Transverse colon (tissue), 4 donors: ENCODE results near the gene NUDT22. TPM values are rescaled to one million over a fixed set of nuclear protein-coding genes. Genes with fewer than 3 reads are reported as not detected.

Experiments
- DNase-seq: peaks from one replicate; pipeline ENCODE4 v3.0.0-alpha.2; 2019
- H3K27ac ChIP-seq, 4 donors: fragments of 200-600 bp; sonication (generic); 2 replicates each; pipeline ENCODE4 v1.5.1; 2016 to 2018; ENCODE audit warnings: inconsistent platforms in 4 of 4
- H3K27me3 ChIP-seq: fragments of 200-600 bp; sonication (generic); 2 replicates; pipeline ENCODE4 v1.5.1; 2017; ENCODE audit warnings: inconsistent platforms
- H3K36me3 ChIP-seq, 4 donors: fragments of 200-600 bp; sonication (generic); 2 replicates each; pipeline ENCODE4 v1.5.1; 2017 to 2019; ENCODE audit warnings: inconsistent platforms in 4 of 4
- H3K4me1 ChIP-seq, 4 donors: fragments of 200-600 bp; sonication (generic); 2 replicates each; pipeline ENCODE4 v1.5.1; 2017 to 2020; ENCODE audit warnings: inconsistent platforms in 4 of 4
- H3K4me3 ChIP-seq, 4 donors: fragments of 200-600 bp; sonication (generic); 1 replicate in 1 of 4; 2 replicates in 3 of 4; pipeline versions ENCODE4 v1.5.1 to v1.6.1; 2017 to 2019; ENCODE audit warnings: inconsistent platforms in 4 of 4
- H3K9me3 ChIP-seq, 2 donors: fragments of 200-600 bp; sonication (generic); 2 replicates each; pipeline ENCODE4 v1.5.1; 2017 to 2019; ENCODE audit warnings: inconsistent platforms in 2 of 2
- EP300 ChIP-seq: sonication (generic); formaldehyde crosslinking; IDR thresholded peaks from one replicate; pipeline ENCODE4 v1.6.1; 2017; ENCODE audit warnings: antibody characterized with exemption, low read depth
- POLR2A ChIP-seq: fragments of 450-650 bp; IDR thresholded peaks from one replicate; pipeline ENCODE4 v1.6.1; 2016; ENCODE audit warnings: antibody characterized with exemption, mild to moderate bottlenecking, moderate library complexity
- POLR2AphosphoS5 ChIP-seq, 3 donors: sonication (generic); formaldehyde crosslinking; IDR thresholded peaks; one replicate each; pipeline ENCODE4 v1.6.1; 2016; ENCODE audit warnings: antibody characterized with exemption in 3 of 3
- WGBS, 2 donors: methylation state at CpG; one replicate each; pipeline ENCODE4 v1.1.5; 2018; ENCODE audit warnings: low coverage in 1 of 2; 5-methylcytosine and 5-hydroxymethylcytosine counted together
- in situ Hi-C, 4 donors: fragments of 200-750 bp; cut with MboI; loops; one replicate each; pipeline versions ENCODE4 v1.15.0 to v1.15.1; 2017; ENCODE audit warnings: low sequenced_read_pairs in 3 of 4, low pct_ligation_motif_present in 1 of 4, low pct_unique_long_range_greater_than_20kb in 1 of 4
- intact Hi-C: fragments of 100-400 bp; cut with DNase I; formaldehyde crosslinking; loops from one replicate; pipeline ENCODE4 v1.15.1; 2023; ENCODE audit warnings: low total_unique reads
- total RNA-seq, 4 donors: library from RNA; depleted of rRNA; stranded (reverse); fragments of >200 nt; gene quantifications; one replicate each; pipeline ENCODE4 v1.1.0, GENCODE V29; 2016
- TF ChIP-seq, protein P1 (sequence below), 5 experiments: fragments of 200-600 bp in 3 of 5; fragments of 450-650 bp in 2 of 5; sonication (generic) in 3 of 5; IDR thresholded peaks; 1 replicate in 2 of 5; 2 replicates in 3 of 5; pipeline ENCODE4 v1.5.1; 2016 to 2017; ENCODE audit warnings: antibody characterized with exemption in 5 of 5, inconsistent platforms in 3 of 5, mild to moderate bottlenecking in 2 of 5, moderate library complexity in 1 of 5

Gene NUDT22
- total RNA-seq, 4 donors from 2014 or later = 84.0 to 215 (median 127) TPM

DNA sequence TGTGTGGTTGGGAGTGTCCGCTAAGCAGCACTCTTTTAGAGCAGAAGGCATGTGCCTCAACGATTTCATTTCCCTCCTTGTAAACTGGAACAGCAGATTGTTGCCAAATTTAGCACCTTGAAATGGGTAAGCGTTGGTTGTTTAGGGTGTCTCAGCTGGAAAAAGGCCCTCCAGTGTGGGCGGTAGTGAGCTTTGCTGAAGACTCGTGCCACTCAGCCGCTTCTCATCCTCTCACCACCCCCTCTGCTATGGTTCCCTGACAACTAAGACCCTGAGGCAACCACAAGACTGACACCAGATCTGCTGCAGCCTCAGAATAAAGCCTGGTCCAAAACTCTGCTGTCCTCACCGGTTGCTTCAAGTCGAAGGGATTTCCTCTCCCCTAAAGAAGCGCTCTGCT lies 29.4 kb upstream of the NUDT22 start:
- intact Hi-C loops (no loop called here), in situ Hi-C loops (no loop called here)
- Histone ChIP-seq H3K4me3 (no peak overlapping the region), H3K9me3 (no peaks in the 10 kb centered on the region), H3K27ac (no peak overlapping the region), H3K36me3 (peaks cover 0 to 81% (median 39%) of the 10 kb centered on the region in 4 donors), H3K27me3 (no peaks in the 10 kb centered on the region), H3K4me1 (no peaks in the 10 kb centered on the region)
- no peak for TF ChIP-seq POLR2AphosphoS5 (IDR thresholded peaks at IDR 0.05)
- no peak for TF ChIP-seq EP300
- TF ChIP-seq POLR2A = no peak
- TF ChIP-seq, protein P1, sequence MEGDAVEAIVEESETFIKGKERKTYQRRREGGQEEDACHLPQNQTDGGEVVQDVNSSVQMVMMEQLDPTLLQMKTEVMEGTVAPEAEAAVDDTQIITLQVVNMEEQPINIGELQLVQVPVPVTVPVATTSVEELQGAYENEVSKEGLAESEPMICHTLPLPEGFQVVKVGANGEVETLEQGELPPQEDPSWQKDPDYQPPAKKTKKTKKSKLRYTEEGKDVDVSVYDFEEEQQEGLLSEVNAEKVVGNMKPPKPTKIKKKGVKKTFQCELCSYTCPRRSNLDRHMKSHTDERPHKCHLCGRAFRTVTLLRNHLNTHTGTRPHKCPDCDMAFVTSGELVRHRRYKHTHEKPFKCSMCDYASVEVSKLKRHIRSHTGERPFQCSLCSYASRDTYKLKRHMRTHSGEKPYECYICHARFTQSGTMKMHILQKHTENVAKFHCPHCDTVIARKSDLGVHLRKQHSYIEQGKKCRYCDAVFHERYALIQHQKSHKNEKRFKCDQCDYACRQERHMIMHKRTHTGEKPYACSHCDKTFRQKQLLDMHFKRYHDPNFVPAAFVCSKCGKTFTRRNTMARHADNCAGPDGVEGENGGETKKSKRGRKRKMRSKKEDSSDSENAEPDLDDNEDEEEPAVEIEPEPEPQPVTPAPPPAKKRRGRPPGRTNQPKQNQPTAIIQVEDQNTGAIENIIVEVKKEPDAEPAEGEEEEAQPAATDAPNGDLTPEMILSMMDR (IDR thresholded peaks at IDR 0.05) = no peak
- DNase-seq = no peak
- 82% methylated on average over 9 of the region's 9 CpGs; no CpG with 5 or more reads in 1 of the 2 donors for WGBS, 2 donors

DNA sequence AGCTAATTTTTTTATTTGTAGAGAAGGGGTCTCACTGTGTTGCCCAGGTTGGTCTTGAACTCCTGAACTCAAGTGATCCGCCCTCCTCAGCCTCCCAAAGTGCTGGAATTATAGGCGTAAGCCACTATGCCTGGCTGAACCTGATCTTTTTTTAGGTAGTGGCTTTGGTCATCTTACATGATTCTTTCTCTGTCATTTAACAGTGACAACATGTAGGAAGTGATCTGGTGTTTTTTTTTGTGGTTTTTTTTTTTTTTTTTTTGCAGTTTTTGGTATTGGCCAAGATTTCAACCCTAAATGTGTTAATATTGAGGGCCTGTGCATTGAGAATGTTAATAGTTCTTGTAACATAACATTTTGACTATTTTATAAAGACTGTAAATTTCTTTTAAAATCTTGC lies 27.6 kb upstream of the NUDT22 start:
- intact Hi-C loops (no loop called here), in situ Hi-C loops (no loop called here)
- DNase-seq = no peak
- WGBS, 2 donors = 90 to 100% methylated on average over 2 of the region's 2 CpGs
- H3K4me1 ChIP-seq = no peaks in the 10 kb centered on the region
- no peak for TF ChIP-seq EP300
- TF ChIP-seq, protein P1 (IDR thresholded peaks at IDR 0.05) = no peak
- H3K9me3 ChIP-seq = no peaks in the 10 kb centered on the region
- no peak overlapping the region for H3K4me3 ChIP-seq
- H3K36me3 ChIP-seq = peaks cover 0 to 83% (median 41%) of the 10 kb centered on the region in 4 donors
- no peak overlapping the region for H3K27ac ChIP-seq
- no peaks in the 10 kb centered on the region for H3K27me3 ChIP-seq

DNA sequence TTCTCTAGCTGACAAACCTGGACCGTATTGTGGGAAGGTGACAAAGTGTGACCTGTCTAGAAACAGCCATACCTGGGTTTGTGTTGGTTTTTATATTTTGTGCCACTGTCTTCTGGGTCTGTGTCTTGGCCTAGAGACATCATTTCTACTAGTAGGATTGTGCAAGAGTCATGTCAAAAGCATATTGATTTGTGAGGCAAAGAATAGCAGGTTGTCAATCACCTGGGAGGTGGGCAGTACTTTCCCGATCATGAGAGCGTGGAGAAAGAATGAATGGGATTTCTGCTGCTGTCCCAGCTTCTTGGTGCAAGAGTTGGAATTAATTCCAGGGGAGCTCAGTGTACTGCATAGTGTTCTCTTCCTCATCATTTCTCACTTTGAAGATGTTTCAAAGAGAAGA lies 24.5 kb upstream of the NUDT22 start:
- in situ Hi-C loops = loop anchor here (5.0 to 10.0 kb wide), 3 partner anchors 93 to 101 kb away; partner anchors contain the start of genes CATSPERZ (in 2 of the 4) and KCNK4 (in 1 of the 4)
- 82 to 85% methylated on average over 3 of the region's 3 CpGs for WGBS, 2 donors
- intact Hi-C loops = no loop called here
- peaks cover 7 to 26% (median 24%) of the 10 kb centered on the region in 4 donors for H3K4me1 ChIP-seq
- H3K27ac ChIP-seq = no peak overlapping the region
- TF ChIP-seq POLR2AphosphoS5 (IDR thresholded peaks at IDR 0.05) (no peak), EP300 (no peak), POLR2A (no peak)
- TF ChIP-seq, protein P1 (IDR thresholded peaks at IDR 0.05) = no peak
- no peaks in the 10 kb centered on the region for H3K9me3 ChIP-seq
- no peak for DNase-seq
- no peak overlapping the region for H3K4me3 ChIP-seq
- peaks cover 0 to 62% (median 29%) of the 10 kb centered on the region in 4 donors for H3K36me3 ChIP-seq
- no peaks in the 10 kb centered on the region for H3K27me3 ChIP-seq

DNA sequence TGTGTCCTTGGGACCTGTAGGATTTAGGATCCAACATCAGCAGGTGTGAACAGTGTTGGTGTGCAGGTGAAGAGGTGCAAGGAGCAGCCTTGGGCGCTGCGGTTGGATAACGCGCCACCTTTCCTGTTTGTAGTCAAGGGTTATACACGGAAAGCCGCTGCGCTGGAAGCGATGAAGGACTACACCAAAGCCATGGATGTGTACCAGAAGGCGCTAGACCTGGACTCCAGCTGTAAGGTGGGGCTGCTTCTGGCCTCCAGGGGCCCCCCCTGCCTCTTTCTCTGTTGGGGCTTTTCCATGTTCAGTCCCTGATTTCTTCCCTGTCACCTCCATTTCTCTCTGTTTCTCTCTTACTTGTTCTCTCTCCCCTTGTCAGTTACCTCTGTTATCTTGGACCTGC lies 23.1 kb upstream of the NUDT22 start:
- DNase-seq = no peak
- Histone ChIP-seq H3K27me3 (no peaks in the 10 kb centered on the region), H3K9me3 (no peaks in the 10 kb centered on the region), H3K4me3 (no peak overlapping the region), H3K4me1 (peaks cover 7 to 34% (median 31%) of the 10 kb centered on the region in 4 donors), H3K27ac (no peak overlapping the region), H3K36me3 (peaks cover 0 to 48% (median 22%) of the 10 kb centered on the region in 4 donors)
- in situ Hi-C loops (loop anchor here (5.0 to 10.0 kb wide), 3 partner anchors 92 to 99 kb away; partner anchors contain the start of genes CATSPERZ (in 2 of the 4) and KCNK4 (in 1 of the 4)), intact Hi-C loops (no loop called here)
- WGBS, 2 donors = 93% methylated on average over 9 of the region's 9 CpGs; no CpG with 5 or more reads in 1 of the 2 donors
- TF ChIP-seq POLR2AphosphoS5 (IDR thresholded peaks at IDR 0.05) (no peak), POLR2A (no peak)
